Measurements from ENCODE around the gene PPIE. TPM values are rescaled to one million over a fixed set of nuclear protein-coding genes. Genes with fewer than 3 reads are reported as not detected.
A peak's percentile ranks its signal among the peaks of the same experiment; 100 is the strongest.
"Not testable (repeated sequence)": the region's sequence is repeated elsewhere in the genome, so short reads cannot be mapped to it uniquely, and the experiment has no call there.

The PPIE gene
- total RNA-seq, 1 donor from 2014 or later, result 67.1 TPM

- Histone ChIP-seq H3K27me3 (ENCODE audit: control insufficient read depth, insufficient read depth, low read length) (peaks cover 11% of the 10 kb centered on the region), H3K36me3 (ENCODE audit: control insufficient read depth, insufficient read depth, low read length) (no peaks in the 10 kb centered on the region), H3K4me3 (ENCODE audit: low read depth, low read length) (no peak overlapping the region)
- no peak for TF ChIP-seq CTCF (IDR thresholded peaks at IDR 0.05; ENCODE audit: insufficient read depth, low read length, severe bottlenecking)
- DNase-seq (ENCODE audit: low read depth) (no peak), FAIRE-seq (no peak)
These were observed 48.8 kb downstream of the PPIE start for GRCh38 chr1:39787468-39787867.

GRCh38 chr1:39787964-39788363, 49.3 kb downstream of the PPIE start:
- DNase-seq (ENCODE audit: low read depth); H3K36me3 ChIP-seq (ENCODE audit: control insufficient read depth, insufficient read depth, low read length); H3K4me3 ChIP-seq (ENCODE audit: low read depth, low read length); FAIRE-seq: not testable (repeated sequence)
- H3K27me3 ChIP-seq (ENCODE audit: control insufficient read depth, insufficient read depth, low read length), result peaks cover 11% of the 10 kb centered on the region

GRCh38 chr1:39788426-39788757, 49.7 kb downstream of the PPIE start:
- H3K36me3 ChIP-seq (ENCODE audit: control insufficient read depth, insufficient read depth, low read length), result no peaks in the 10 kb centered on the region
- peaks cover 11% of the 10 kb centered on the region for H3K27me3 ChIP-seq (ENCODE audit: control insufficient read depth, insufficient read depth, low read length)
- FAIRE-seq (no peak), DNase-seq (ENCODE audit: low read depth) (no peak)
- H3K4me3 ChIP-seq (ENCODE audit: low read depth, low read length), result peak overlapping the region; percentile 28
- TF ChIP-seq CTCF (IDR thresholded peaks at IDR 0.05; ENCODE audit: insufficient read depth, low read length, severe bottlenecking), result no peak

GRCh38 chr1:39788758-39789570, 50.3 kb downstream of the PPIE start, which contains the start of gene BMP8B:
Gene BMP8B, minus strand, starts transcription at chr1:39788865. Its CDS starts 380 bp downstream, at chr1:39788485.
- TF ChIP-seq CTCF (IDR thresholded peaks at IDR 0.05; ENCODE audit: insufficient read depth, low read length, severe bottlenecking), result no peak
- Histone ChIP-seq H3K27me3 (ENCODE audit: control insufficient read depth, insufficient read depth, low read length) (peaks cover 11% of the 10 kb centered on the region), H3K4me3 (ENCODE audit: low read depth, low read length) (peak within 1 kb of the TSS; percentile 28), H3K36me3 (ENCODE audit: control insufficient read depth, insufficient read depth, low read length) (no peaks in the 10 kb centered on the region)
- no peak for FAIRE-seq
- DNase-seq (ENCODE audit: low read depth), result no peak

GRCh38 chr1:39789571-39790110, 51.0 kb downstream of the PPIE start:
- no peak overlapping the region for H3K4me3 ChIP-seq (ENCODE audit: low read depth, low read length)
- no peak for FAIRE-seq
- peaks cover 11% of the 10 kb centered on the region for H3K27me3 ChIP-seq (ENCODE audit: control insufficient read depth, insufficient read depth, low read length)

More at GRCh38 chr1:39789571-39790110, 51.0 kb downstream of the PPIE start:
- no peaks in the 10 kb centered on the region for H3K36me3 ChIP-seq (ENCODE audit: control insufficient read depth, insufficient read depth, low read length)
- no peak for TF ChIP-seq CTCF (IDR thresholded peaks at IDR 0.05; ENCODE audit: insufficient read depth, low read length, severe bottlenecking)
- DNase-seq (ENCODE audit: low read depth), result no peak

All from bronchial epithelial cell (primary cell).